ENCODE measurements around the gene VCAN.

- TF ChIP-seq POLR2AphosphoS5 (IDR thresholded peaks at IDR 0.05; ENCODE audit: low read depth, low read length) (no peak), POLR2A (IDR thresholded peaks at IDR 0.05; ENCODE audit: control extremely low read depth in 1 of 2, low read depth in 2 of 2, low read length in 2 of 2) (no peak), MAX (IDR thresholded peaks at IDR 0.05) (no peak), CTCF (IDR thresholded peaks at IDR 0.05; ENCODE audit: control extremely low read depth in 1 of 3, insufficient read depth in 1 of 3, low read depth in 1 of 3, low read length in 3 of 3) (no peak), MAFK (IDR thresholded peaks at IDR 0.05; ENCODE audit: low read depth, low read length) (no peak), ATF2 (IDR thresholded peaks at IDR 0.05; ENCODE audit: low read length) (no peak), EP300 (IDR thresholded peaks at IDR 0.05; ENCODE audit: borderline replicate concordance in 1 of 2, low read depth in 2 of 2, low read length in 2 of 2) (no peak), YY1 (IDR thresholded peaks at IDR 0.05; ENCODE audit: low read depth, low read length) (no peak), RAD21 (IDR thresholded peaks at IDR 0.05 in 1 of 2, conservative IDR thresholded peaks at IDR 0.05 in 1 of 2; ENCODE audit: low read depth in 2 of 2, low read length in 2 of 2) (no peak), BRCA1 (IDR thresholded peaks at IDR 0.05; ENCODE audit: low read depth, low read length) (no peak), EZH2 (IDR thresholded peaks at IDR 0.05; ENCODE audit: low read depth, low read length, severe bottlenecking) (no peak), CREB1 (IDR thresholded peaks at IDR 0.05) (no peak)
These were observed 779 bp upstream of the VCAN start for GRCh38 chr5:83470526-83471404.

Measured in H1 (cell line).